Peyer's patch (tissue), 4 donors: Measurements from ENCODE around the gene CFAP54.

Experiments
- POLR2A ChIP-seq, 2 donors: fragments of 450-650 bp; IDR thresholded peaks; one replicate each; pipeline ENCODE4 v1.5.1; 2017; ENCODE audit warnings: antibody characterized with exemption in 2 of 2, mild to moderate bottlenecking in 2 of 2, moderate library complexity in 2 of 2
- TF ChIP-seq, protein P1 (sequence below), 6 experiments: fragments of 450-650 bp in 4 of 6; fragments of 200-600 bp in 2 of 6; sonication (generic) in 1 of 6; IDR thresholded peaks; one replicate each; pipeline ENCODE4 v1.5.1; 2017 to 2019; ENCODE audit warnings: antibody characterized with exemption in 6 of 6, mild to moderate bottlenecking in 3 of 6, moderate library complexity in 1 of 6

DNA sequence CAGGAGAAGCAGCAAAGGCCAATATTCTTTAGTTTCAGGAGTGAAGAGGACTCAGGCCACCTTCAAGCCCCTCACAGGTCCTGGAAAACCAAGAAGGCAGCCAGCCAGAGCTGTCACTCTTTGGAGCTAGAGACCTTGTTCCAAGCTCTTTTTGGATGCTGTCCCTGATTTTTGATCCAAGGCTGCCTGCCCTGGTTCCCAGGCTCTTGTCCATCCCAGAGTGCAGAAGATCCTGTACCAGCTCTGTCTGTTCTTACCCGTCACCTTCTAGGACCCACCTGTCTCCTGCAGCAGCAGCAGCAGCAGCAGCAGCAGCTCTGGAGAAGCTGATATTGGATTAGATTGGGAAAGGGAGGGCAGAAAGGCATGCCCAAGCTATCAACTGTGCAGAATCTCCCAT, 260.6 kb downstream of the CFAP54 start:
- TF ChIP-seq, protein P1, sequence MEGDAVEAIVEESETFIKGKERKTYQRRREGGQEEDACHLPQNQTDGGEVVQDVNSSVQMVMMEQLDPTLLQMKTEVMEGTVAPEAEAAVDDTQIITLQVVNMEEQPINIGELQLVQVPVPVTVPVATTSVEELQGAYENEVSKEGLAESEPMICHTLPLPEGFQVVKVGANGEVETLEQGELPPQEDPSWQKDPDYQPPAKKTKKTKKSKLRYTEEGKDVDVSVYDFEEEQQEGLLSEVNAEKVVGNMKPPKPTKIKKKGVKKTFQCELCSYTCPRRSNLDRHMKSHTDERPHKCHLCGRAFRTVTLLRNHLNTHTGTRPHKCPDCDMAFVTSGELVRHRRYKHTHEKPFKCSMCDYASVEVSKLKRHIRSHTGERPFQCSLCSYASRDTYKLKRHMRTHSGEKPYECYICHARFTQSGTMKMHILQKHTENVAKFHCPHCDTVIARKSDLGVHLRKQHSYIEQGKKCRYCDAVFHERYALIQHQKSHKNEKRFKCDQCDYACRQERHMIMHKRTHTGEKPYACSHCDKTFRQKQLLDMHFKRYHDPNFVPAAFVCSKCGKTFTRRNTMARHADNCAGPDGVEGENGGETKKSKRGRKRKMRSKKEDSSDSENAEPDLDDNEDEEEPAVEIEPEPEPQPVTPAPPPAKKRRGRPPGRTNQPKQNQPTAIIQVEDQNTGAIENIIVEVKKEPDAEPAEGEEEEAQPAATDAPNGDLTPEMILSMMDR (IDR thresholded peaks at IDR 0.05): no peak
- no peak for TF ChIP-seq POLR2A (IDR thresholded peaks at IDR 0.05)
